Mucosa of rectum (tissue), 2 donors: ENCODE results near the gene RAD51B.

Experiments
- H3K27ac ChIP-seq, 2 donors: one replicate each; pipeline ENCODE4 v1.7.0; 2013; ENCODE audit warnings: inconsistent platforms in 2 of 2, low read depth in 2 of 2, low read length in 2 of 2
- H3K27me3 ChIP-seq, 2 donors: one replicate each; pipeline ENCODE4 v1.7.0; 2013; ENCODE audit warnings: low read length in 2 of 2; ENCODE audit not compliant: control insufficient read depth in 2 of 2, insufficient read depth in 2 of 2
- H3K36me3 ChIP-seq, 2 donors: one replicate each; pipeline ENCODE4 v1.7.0; 2013; ENCODE audit warnings: low read length in 2 of 2; ENCODE audit not compliant: control insufficient read depth in 2 of 2, insufficient read depth in 2 of 2
- H3K4me1 ChIP-seq, 2 donors: one replicate each; pipeline ENCODE4 v1.7.0; 2013; ENCODE audit warnings: low read length in 2 of 2, mild to moderate bottlenecking in 1 of 2; ENCODE audit not compliant: control insufficient read depth in 2 of 2, insufficient read depth in 2 of 2
- H3K4me3 ChIP-seq, 2 donors: one replicate each; pipeline ENCODE4 v1.7.0; 2013; ENCODE audit warnings: low read length in 2 of 2
- H3K9ac ChIP-seq, 2 donors: one replicate each; pipeline ENCODE4 v1.7.0; 2013; ENCODE audit warnings: low read length in 2 of 2, low read depth in 1 of 2, mild to moderate bottlenecking in 1 of 2
- H3K9me3 ChIP-seq, 2 donors: one replicate each; pipeline ENCODE4 v1.7.0; 2013; ENCODE audit warnings: low read length in 2 of 2; ENCODE audit not compliant: control insufficient read depth in 2 of 2
- donor health status: healthy.
- donor health status: Normal muscosa, but diverticular disease.

Gene RAD51B

GRCh38 chr14:68051146-68051545, 231.6 kb downstream of the RAD51B start:
- no peaks in the 10 kb centered on the region for H3K9me3 ChIP-seq
- H3K4me1 ChIP-seq = no peaks in the 10 kb centered on the region

DNA sequence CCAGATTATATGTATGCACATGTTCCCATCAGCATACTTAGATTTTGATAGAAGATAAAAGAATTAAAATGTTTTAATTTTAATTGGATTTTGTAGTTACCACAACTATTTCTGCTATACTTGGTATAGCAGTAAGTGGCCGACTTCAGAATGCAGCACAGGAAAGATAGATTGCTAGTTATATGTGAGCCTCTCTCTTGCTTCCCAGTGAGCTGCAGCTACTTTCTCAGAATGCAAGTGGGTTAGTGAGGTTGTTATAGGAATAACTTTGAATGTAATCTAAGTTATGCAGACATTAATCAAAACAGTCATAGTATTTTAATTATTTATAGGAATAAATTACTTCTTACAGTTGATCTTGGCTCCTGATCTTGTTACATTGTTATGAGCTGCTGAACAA, 240.6 kb downstream of the RAD51B start:
- Histone ChIP-seq H3K36me3 (no peaks in the 10 kb centered on the region), H3K27me3 (no peaks in the 10 kb centered on the region), H3K9ac (no peak overlapping the region), H3K4me1 (no peaks in the 10 kb centered on the region), H3K4me3 (no peak overlapping the region), H3K9me3 (no peaks in the 10 kb centered on the region), H3K27ac (no peak overlapping the region)

More at GRCh38 chr14:68051146-68051545, 231.6 kb downstream of the RAD51B start:
- H3K27ac ChIP-seq = no peak overlapping the region
- H3K27me3 ChIP-seq = no peaks in the 10 kb centered on the region
- H3K9ac ChIP-seq = no peak overlapping the region
- H3K36me3 ChIP-seq = no peaks in the 10 kb centered on the region
- no peak overlapping the region for H3K4me3 ChIP-seq

DNA sequence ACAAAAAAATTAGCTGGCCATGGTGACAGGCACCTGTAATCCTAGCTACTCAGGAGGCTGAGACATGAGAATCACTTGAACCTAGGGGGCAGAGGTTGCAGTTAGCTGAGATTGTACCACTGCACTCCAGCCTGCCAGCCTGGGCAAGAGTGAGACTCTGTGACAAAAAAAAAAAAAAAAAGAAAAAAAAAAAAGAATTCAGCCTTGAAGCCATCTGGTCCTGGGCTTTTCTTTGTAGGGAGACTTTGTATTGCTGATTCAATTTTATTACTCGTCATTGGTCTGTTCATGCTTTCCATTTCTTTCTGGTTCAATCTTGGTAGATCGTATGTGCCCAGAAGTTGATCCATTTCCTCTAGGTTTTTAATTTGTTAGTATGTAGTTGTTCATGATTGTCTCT, 243.1 kb downstream of the RAD51B start:
- H3K4me3 ChIP-seq = no peak overlapping the region
- H3K4me1 ChIP-seq = no peaks in the 10 kb centered on the region
- no peak overlapping the region for H3K9ac ChIP-seq
- H3K27me3 ChIP-seq = no peaks in the 10 kb centered on the region
- no peak overlapping the region for H3K27ac ChIP-seq
- no peaks in the 10 kb centered on the region for H3K36me3 ChIP-seq
- no peaks in the 10 kb centered on the region for H3K9me3 ChIP-seq

- no peak overlapping the region for H3K9ac ChIP-seq
- no peak overlapping the region for H3K27ac ChIP-seq
- no peaks in the 10 kb centered on the region for H3K9me3 ChIP-seq
- H3K4me1 ChIP-seq = no peaks in the 10 kb centered on the region
- H3K27me3 ChIP-seq = no peaks in the 10 kb centered on the region
- H3K36me3 ChIP-seq = no peaks in the 10 kb centered on the region
- no peak overlapping the region for H3K4me3 ChIP-seq
Measured at GRCh38 chr14:68065322-68065721, 245.7 kb downstream of the RAD51B start.

- H3K27ac ChIP-seq = no peak overlapping the region
- no peaks in the 10 kb centered on the region for H3K4me1 ChIP-seq
- H3K36me3 ChIP-seq = no peaks in the 10 kb centered on the region
- no peak overlapping the region for H3K4me3 ChIP-seq
- H3K9me3 ChIP-seq = peaks cover 0 to 5% of the 10 kb centered on the region in 2 donors
- H3K9ac ChIP-seq = no peak overlapping the region
- no peaks in the 10 kb centered on the region for H3K27me3 ChIP-seq
Measured at GRCh38 chr14:68074765-68075381, 255.3 kb downstream of the RAD51B start.

- Histone ChIP-seq H3K4me1 (no peaks in the 10 kb centered on the region), H3K9me3 (peaks cover 0 to 5% of the 10 kb centered on the region in 2 donors), H3K9ac (no peak overlapping the region), H3K27me3 (no peaks in the 10 kb centered on the region), H3K4me3 (no peak overlapping the region), H3K27ac (no peak overlapping the region), H3K36me3 (no peaks in the 10 kb centered on the region)
Measured at GRCh38 chr14:68075382-68076029, 255.9 kb downstream of the RAD51B start.

DNA sequence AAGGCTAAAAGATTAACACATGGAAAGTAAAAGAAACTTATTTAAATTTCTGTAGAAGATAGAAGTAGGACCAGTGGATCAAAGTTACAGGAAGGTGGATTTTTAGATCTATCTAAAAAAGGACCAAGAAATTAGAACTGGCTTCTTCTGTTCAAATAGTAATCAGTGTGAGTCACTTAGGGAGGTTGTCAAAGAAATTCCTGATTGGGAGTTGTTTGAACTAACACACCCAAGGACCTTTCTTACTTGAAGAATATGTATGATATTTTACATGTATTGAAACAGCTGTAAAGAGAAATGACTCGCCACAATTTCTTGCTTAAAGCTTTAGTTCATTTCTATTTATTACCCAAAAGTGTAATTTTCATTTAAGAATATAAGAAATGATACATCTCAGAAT, 256.9 kb downstream of the RAD51B start:
- no peak overlapping the region for H3K9ac ChIP-seq
- H3K27ac ChIP-seq = no peak overlapping the region
- H3K27me3 ChIP-seq = no peaks in the 10 kb centered on the region
- H3K4me3 ChIP-seq = no peak overlapping the region
- peaks cover 0 to 5% of the 10 kb centered on the region in 2 donors for H3K9me3 ChIP-seq
- no peaks in the 10 kb centered on the region for H3K4me1 ChIP-seq
- H3K36me3 ChIP-seq = no peaks in the 10 kb centered on the region

- H3K4me3 ChIP-seq = no peak overlapping the region
- H3K9ac ChIP-seq = no peak overlapping the region
- no peak overlapping the region for H3K27ac ChIP-seq
- H3K4me1 ChIP-seq = no peaks in the 10 kb centered on the region
- H3K36me3 ChIP-seq = no peaks in the 10 kb centered on the region
- no peaks in the 10 kb centered on the region for H3K27me3 ChIP-seq
- H3K9me3 ChIP-seq = no peaks in the 10 kb centered on the region
Measured at GRCh38 chr14:68079941-68080697, 260.5 kb downstream of the RAD51B start.

DNA sequence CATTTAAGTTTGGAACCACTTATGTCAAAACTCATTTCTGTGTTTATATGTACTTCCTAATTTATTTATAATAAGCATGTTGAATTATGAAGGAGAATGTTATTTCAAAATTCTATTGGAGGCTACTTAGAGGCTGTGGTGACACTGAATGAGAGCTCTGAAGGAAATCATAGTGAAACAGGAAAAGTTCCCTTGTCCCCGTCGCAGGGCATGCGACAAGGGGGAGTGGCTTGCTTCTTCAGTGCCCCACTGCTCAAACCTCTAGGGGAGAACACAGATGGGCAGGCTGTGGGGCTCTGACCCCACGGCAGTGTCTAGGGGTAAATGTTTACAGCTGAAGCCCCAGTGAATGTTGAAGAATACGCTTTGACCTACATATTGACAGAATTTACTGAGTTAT, 261.9 kb downstream of the RAD51B start:
- H3K4me3 ChIP-seq = no peak overlapping the region
- H3K4me1 ChIP-seq = peaks cover 0 to 3% of the 10 kb centered on the region in 2 donors
- H3K9ac ChIP-seq = no peak overlapping the region
- H3K27ac ChIP-seq = no peak overlapping the region
- H3K36me3 ChIP-seq = no peaks in the 10 kb centered on the region
- H3K9me3 ChIP-seq = no peaks in the 10 kb centered on the region
- H3K27me3 ChIP-seq = no peaks in the 10 kb centered on the region

- Histone ChIP-seq H3K36me3 (no peaks in the 10 kb centered on the region), H3K27ac (no peak overlapping the region), H3K4me3 (no peak overlapping the region), H3K9ac (no peak overlapping the region), H3K27me3 (no peaks in the 10 kb centered on the region), H3K4me1 (peaks cover 0 to 3% of the 10 kb centered on the region in 2 donors), H3K9me3 (no peaks in the 10 kb centered on the region)
Measured at GRCh38 chr14:68082698-68083291, 263.2 kb downstream of the RAD51B start.
